Femur (tissue), 1 donor: ENCODE data around the gene EHBP1.

ENCODE experiments used
- DNase-seq: peaks from one replicate; pipeline ENCODE4 v3.0.0-alpha.2; 2017

EHBP1 gene

DNA sequence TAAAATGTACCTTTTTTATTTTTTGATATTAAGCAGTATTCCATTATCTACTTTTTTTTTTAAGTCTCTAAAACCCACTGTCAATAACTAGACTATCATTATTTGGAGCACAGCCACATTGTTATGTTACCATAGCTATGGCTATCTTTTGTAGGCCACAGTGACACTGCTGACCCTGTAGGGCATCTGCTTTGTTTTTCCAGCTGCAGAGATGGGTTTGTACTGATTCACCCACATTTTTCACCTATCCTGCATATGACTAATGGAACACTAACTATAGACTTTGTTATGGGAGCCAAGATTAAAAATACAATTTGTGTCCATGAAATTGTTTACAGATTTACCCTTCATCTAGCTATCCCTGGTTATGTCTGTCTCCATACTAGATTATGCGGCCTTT is 323.5 kb downstream of the EHBP1 start:
- no peak for DNase-seq

DNA sequence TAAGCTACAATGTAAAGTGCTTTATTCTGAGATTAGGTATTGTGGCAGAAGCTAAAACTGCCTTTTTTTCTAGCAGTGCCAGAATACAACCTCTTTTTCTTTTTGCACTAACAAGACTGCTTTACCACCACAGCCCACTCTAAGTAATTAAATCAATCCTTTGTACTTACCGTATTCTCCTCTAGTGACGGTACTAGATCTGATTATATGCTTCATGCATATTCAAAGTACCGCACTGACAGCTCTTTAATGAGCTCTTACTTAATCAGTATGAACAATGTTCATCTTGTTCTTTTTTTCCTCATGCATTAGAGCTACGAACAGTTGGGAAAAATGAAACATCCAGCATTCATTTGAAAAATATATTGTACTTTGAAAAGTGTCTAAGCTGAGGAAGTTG is 329.0 kb downstream of the EHBP1 start:
- no peak for DNase-seq

DNA sequence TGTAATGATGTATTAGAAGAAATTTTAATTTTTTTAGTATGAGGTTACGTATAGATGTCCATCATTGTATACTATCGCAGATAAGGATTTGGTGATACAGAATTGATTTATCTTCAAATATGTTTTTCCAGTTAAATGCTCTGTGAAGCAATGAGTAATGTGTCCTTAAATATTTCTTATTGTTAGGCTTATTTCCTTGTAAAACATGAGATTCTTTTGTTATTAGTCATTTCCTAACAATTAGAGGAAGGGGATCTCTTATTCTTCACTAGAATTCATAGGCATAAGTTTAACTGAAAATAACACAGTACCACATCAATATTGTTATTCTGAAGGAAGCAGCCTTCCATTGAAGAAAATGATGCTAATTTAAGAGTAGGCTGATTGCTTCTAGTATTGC is 329.7 kb downstream of the EHBP1 start:
- DNase-seq = no peak

DNA sequence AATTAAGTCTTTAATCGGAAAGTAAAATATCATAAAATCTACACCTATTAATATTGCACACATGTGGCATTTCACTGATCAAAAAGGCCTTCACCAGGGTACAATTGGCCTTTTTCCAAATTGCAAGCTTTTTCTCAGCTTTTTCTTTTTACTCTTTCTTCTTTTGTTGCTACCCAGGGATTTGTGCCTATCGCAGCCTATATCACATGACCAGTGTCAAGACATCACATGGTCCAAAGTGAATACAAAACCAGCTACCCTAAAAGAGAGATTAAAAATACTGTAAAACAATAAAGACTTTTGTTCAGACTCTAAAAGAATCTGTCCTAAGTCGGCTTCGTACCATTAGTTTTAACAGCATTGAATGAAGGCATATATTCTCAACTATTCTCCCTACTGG is 330.1 kb downstream of the EHBP1 start:
- no peak for DNase-seq

DNA sequence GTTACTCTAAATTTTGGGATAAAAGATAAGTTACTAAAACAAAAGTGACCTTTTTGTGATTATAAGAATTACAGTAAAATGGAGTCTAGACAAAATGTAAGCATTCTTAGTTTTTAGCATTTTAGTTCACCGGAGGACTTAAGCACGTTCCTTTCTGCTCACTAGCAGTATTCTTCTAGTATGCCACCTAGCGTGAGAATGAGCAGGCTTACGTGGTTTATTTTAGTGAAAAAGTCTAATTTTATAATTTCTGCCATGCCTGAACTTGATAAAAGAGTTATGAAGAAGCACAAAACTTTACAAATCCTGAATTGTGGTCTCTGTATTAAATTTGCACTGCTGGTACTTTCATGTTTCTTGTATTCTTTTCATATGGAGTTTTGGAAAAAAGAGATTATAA is 332.5 kb downstream of the EHBP1 start:
- DNase-seq = no peak

DNA sequence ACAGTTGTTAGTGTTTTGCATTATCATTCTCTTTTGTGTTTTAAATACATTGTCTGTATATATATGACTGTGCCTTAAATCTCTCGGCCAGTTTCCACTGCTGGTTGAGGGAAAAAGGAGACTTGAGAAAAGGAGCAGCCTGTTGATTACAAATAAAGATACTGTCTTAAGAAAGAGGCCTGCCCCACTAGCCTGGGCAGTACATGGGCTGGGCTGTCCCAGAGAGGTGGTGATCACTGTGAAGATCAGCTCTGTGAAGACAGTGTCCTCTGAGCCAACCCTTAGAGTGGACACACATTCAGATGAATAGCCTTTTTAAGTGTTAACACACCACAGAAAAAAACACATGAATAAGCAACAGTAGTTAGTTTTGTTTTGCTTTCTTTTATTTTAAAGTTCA is 335.1 kb downstream of the EHBP1 start:
- no peak for DNase-seq

DNA sequence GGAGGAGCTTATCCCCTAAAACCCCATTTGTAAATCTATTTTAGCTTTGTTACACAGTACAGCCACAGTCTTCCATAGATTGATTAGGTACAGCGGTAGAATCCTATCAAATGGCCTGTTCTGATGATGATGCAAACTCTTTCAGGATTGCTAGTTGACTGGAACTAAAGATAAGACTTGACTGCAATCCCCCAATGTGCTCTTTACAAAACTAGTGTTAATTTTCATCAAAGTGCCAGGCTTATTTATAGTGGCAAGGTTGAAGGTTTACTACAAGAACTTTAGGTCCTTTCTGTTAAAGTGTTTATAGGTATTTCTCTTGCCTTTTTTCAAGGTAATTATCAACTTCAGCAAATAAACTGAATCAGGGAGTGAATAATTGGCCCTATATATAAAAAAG is 336.1 kb downstream of the EHBP1 start:
- DNase-seq = no peak

DNA sequence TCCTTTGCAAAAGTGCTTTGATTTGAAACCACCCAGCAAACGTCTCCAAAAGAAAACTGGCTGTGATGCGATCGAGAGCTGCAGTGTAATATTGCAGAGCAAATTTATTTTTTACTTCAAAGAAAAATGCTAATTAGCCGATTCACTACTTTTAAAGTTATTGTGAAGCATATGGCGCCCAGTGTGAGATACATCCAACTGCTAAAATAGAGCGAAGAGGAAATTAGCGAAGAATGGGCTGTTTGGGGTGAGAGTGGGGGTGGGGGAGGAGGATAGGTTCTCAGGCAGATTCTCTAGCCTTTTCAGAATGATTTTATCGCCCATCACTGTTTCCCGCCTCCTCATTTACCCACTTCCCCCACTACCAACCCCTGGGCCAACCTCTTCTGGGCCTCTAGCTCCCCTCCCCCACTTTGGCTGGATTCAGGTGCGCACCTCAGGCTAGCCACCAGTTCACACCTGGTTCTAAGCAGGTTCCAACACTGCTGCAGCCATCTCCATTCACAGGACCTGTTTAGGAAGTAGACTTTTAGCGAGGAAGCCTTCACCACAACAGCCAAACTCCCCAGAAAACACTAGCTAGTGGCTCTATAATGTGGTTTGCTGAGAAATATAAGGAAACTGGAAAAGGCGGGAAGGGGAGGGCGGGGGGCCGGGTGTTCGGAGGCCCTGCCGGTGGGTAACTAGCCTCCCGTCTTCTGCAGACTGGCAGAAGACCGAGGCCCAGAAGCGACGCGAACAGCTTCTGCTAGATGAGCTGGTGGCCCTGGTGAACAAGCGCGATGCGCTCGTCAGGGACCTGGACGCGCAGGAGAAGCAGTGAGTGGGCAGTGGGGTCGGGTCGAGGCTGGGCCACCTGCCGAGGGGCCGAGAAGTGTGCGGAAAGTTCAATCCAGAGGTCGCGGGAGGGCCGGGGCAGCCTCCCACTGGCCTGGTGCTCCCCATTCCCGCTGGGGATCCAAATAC is 339.1 kb downstream of the EHBP1 start:
- DNase-seq = no peak

DNA sequence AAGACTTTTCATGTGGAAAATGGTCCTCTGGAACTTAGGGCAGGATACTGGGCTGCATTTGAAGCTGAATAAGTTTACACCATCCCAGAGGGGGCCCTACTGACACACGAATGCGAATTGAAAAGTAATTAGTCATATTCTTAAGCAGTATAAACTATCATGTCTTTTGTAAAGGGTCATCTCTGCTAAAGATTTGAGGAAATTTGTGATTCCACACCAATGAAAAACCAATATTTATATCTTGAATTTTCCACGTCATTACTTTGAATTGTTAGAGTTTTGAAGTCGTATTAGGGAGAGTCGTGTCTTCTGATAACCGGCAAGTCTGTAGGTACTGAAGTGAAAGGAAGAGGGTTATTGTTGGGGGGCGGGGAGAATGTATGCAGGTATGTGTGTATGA is 341.0 kb downstream of the EHBP1 start:
- no peak for DNase-seq

DNA sequence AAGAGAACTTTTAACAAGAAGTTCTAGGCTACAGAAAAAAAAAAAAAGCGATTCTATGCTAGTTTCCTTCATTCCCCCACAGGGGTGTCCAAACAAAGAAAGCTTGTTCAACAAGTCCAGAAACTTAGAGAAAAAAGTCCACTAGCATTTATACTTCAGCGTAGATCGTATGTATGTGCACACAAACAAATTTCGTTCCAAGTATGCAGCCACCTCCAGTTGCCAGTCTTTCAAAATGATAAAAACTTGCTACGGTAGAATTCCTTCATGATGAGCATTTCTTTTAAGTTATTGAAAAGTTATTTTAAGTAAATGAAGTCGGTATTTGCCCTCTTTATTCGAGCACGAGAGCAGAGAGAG is 341.4 kb downstream of the EHBP1 start:
- DNase-seq = no peak

DNA sequence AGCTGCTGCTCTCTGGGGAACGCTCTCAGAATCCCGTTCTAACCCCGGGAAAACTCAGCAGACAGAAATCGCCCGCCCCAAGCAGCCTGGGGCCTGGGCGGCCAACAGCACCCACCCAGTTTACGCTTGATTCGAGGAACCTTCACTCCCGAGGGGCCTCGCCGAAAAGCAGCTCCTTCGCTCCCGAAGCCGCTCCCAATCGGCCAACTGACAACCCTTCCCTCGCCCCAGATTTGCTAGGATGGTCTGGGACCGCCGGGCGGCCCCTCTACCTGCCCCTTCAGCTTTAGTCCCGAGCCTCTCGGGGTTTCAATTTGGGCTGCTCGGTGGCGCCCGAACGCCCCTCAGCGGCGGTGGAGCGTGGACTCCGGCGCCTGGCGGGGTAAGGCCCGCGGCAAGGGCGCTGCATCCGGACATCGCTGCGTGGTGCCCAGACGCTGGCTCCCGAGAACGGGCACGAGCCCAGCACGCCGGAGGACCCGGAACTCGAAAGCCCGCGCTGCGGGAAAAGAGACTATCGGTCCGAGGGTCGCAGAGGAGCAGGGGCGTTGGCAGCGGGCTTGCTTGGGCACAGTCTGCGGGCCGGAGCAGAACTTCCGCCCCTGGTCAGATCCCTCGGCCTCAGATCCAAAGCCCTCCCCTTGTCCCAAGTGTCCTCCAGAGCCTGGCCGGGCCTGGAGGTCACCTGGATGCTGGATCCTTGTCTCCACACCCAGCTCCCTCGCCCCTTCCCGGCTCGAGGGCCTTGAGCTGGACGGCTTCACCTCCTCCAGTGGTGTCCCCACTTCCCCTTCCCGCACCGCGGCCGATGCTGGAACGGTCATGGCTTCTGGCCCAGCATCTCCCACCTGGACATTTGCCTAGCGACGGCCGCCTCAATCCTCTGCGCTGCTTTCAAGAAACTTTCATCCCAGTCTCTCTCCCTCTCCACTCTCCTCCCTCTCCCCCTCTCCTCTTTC is 342.1 kb downstream of the EHBP1 start:
- peak; percentile 36 for DNase-seq

DNA sequence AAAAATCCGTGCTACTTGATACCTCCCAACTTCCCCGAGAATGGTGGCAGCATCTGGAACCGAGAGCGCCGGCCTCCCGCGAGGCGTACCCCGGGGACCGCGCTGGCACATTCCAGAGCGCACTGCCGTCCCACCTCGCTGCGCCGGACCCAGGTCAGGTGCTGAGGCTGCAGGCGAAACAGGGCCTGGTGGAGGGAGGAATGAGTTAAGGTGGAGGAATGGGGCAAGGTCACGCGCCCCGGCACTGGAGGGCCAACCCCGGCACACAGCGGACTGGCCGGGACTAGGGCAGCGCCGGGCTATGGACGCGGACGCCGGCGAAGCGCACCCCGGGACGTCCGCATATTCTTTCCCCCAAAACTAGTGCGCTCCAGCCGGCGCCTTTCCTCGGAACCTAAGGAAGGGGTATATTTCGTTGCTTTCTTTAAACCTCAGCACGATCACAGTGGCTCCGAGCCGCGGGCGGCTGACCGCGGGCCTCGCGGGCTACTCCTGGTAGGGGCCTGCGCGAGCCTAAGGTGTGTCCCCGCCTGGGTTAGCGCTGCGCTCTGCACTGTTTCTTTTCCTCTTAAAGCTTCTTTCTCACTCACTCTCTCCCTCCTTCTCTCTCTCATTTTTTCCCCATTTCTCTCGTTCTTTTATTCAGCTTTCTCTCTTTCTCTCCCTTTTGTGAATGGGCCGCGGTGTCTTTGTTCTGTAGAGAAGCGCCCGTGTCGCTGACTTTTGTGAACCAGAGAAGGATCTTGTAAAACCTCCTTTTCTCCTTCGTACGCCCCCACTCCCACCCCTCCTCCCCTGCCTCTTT is 343.1 kb downstream of the EHBP1 start:
- DNase-seq = peak; percentile 38

DNA sequence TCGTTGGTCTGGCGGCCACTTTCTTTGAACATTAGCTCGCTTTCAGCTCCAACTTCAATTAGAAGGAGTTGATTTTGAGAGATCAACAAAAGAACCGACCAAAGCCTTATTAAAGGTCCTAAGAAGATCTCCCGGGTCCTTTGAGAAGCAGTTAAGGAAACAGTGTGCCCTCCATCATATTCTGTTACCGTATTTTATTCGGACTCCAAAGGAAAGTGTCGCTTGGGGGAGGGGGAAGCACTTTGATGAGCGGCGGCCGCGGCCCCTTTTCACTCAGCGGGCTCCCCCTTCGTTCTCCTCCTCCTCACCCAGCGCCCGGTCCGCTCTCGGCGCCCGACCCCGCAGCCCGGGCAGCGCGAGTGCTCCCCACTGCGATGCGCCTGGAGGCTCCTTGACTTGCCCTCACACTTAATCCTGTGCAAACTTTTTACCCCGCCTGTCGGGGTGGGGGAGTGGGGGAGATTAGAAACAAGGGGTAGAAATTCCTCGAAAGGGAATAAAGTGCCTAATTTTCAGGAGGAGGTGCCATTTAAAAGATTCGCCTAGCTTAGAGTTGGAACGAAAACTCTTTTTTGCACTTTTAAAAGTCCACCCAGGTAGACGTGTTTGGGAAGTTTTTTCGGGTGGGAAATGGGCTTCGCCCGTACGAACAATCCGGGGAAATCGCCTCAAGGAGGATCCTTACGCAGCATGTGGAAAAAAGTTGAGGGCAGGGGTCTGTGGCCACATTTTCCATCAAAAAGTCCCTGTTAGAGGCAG is 343.9 kb downstream of the EHBP1 start:
- DNase-seq = peak; percentile 27

DNA sequence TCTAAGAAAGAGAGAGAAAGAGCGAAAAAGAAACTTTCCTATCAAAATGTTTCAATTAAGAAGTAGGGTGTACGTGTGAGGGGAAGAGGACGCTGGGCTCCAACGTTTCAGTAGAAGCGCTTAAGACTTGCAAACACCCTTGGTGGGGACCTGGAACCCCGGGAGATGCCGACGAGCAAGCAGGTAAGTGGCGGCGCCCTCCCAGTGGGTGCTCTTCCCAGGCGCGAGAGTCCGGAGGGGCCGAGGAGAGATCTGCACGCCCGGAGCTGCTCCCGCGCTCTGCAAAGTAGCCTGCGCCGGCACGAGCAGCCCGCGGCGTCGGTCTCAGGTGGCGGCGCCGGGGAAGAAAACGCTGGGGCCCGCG is 344.4 kb downstream of the EHBP1 start:
- peak; percentile 42 for DNase-seq

DNA sequence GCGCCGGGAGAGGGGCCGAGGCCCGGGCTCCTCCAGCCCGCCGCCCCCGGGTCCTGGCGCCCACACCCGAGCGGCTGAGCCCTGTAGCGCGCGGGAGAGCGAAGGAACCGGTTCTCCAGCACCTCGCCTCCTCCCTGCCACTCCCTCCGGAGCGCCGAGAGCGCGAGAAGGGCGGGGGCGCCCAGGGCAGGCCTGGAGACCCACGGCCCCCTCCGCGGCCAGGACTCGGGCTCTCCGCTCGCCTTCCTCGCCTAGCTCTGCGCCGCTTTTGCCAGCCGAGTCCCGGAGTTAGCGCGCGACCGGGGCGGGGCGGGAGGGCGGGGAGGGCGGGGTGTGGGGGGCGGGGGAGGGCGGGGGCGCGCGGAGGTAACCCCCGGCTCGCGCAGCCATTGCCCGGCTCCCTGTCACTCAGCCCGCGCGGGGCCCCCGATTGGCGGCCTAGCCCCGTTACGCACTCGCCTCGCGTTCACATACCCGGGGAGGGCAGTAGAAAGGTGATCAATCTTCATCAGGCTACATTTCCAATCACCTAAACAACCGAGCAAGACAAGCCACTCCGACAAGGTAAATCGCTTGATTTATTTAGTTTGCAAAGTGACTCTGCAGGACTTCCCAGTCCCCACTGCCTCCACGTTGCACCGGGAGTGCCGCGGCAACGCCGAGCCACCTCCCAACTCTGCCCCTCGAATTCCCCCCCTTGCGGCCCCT is 345.0 kb downstream of the EHBP1 start, which contains the start of gene OTX1:
Gene OTX1, plus strand, starts transcription at position 497 of the 708 bp plus-strand sequence. CDS start 2,161 bp downstream, outside the sequence.
- DNase-seq = peak; percentile 41

DNA sequence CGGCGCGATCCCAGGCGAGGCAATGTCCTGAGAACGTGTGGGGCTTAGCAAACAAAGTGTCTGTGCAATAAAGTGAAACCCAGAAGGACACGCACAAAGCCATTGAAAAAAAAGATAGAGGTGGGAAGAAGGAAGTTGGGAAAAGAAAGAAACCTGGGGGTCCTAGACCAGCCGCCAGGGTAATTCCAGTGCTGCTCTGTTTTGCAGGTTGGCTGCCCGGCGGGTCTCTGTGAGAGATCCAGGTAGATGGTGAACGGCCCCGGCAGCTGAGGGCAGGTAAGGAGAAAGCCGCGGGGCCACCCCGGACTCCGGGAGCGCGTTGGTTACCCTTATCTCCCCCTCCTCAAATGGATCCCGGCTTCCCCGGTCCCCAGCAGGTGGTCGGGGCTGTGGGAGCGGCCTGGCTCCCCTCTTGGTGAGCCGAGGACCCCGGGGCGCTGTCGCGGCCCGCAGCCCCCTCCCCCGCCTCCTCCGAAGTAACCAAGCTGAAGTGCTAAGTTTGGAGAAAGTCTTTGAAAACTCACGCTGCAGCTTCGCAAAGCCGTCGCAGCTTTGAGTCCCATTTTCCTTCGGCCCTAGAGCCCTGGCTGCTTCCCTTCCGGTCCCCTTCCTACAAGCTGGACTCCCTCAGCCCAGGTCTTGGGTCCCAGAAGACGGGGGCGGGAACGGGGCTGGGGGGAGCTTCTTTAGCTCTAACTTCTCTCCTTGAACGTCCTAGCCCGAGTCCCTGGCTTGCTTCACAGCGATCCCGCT is 345.7 kb downstream of the EHBP1 start:
- no peak for DNase-seq

DNA sequence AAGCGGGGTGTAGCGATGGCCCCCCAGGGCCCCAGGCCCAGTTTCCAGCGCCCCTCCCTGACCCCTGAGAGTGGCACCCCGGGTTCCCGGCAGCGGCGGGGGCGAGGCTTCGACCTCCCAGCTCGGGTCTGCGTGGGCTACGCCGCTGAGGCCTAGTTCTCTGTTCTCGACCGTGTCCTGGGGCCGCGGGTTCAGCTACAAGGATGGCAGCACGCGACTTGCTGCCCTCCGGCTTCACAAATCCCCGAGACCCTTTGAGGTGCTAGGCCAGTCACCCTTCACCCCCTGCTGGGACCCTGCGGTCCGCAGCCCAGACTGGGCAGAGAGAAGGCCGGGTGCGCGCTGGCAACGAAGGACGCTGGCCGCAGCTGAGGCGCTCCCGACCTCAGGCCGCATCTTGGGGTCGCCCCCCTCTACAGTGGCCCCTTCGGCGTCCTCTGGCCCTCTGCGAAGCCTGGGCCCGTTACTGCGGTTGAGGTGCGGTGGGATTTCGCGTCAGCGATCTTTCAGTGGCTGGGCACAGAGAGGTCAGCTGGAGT is 346.4 kb downstream of the EHBP1 start:
- no peak for DNase-seq

DNA sequence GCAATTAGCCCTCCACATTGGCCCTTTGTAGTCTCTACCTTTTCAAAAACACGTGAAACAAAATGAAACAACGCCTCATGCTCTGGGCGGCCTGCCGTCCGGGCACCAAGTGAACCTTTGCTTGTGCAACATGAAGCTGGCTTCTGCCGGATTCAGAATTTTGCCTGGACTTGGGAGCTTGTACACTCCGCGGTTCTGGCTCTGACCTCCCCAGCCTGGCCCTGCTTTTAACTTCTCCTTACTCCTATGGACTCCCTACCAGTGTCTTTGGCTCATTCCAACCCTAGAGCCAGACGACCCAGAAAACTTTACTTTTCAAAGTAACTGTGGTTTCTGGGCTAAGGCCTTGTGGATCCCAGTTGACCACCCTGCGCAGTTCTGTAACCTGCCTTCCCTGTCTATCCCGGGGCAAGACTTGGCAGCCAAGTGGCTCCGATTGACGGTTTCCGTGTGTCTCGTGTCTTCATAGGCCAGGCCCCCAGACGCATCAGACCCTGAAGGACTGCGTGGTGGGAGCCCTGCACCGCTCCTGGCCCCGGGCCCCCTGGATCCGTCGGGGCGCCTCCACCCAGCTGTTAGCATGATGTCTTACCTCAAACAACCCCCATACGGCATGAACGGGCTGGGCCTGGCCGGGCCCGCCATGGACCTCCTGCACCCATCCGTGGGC is 347.0 kb downstream of the EHBP1 start:
- no peak for DNase-seq

DNA sequence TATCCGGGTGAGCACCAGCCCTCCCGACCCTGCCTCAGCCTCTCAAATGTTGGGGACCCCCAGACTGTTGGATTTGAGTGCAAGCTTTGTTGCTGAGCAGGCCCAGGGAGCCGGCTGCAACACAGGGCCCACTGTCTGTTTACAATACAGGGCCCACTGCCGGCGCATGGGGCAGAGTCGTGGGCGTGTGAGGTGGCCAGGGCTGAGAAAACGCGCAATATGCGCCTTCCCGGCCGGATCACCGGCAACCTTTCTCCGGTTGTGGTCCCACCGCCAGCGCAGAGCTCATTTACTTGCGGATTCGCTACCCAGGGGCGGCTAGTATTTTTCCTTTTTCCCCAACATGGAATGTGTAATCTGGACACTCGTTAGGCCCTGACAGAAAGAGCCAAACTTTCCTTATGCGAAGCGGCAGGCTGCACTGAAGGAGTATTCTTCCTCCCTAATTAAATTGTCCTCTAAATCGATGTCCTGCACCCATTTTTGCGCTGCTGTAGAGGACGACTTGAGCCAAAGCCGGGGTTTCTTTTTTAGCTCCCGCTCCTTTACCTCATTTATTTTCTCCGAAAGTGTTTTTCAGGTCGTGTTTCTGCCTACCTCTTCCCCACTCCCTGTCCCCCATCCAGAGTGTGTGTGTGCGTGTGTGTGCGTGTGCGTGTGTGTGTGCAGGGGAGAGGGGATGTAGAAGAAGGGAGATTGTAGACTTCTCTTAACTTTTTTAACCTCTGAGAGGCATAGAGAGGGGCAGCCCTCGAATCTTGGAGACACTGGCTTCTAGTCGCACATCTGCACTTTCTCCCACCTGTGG is 347.8 kb downstream of the EHBP1 start:
- no peak for DNase-seq
